22Rv1 (cell line): Measurements from ENCODE around the gene CLK3.

Source experiments
- H3K27ac ChIP-seq: fragments of 450-650 bp; 2 replicates; pipeline ENCODE4 v1.5.1; 2017
- CTCF ChIP-seq: fragments of 450-650 bp; IDR thresholded peaks from 2 replicates; pipeline ENCODE4 v1.5.1; 2017; ENCODE audit warnings: mild to moderate bottlenecking
- ZFX ChIP-seq: fragments of 450-650 bp; IDR thresholded peaks from 2 replicates; pipeline ENCODE4 v1.6.1; 2017; ENCODE audit warnings: antibody characterized with exemption, borderline replicate concordance

Gene CLK3

GRCh38 chr15:74611341-74611740 is 4.3 kb upstream of the CLK3 start:
- TF ChIP-seq CTCF: no peak
- H3K27ac ChIP-seq: no peak overlapping the region

- TF ChIP-seq ZFX: no peak
- no peak for TF ChIP-seq CTCF
- H3K27ac ChIP-seq: no peak overlapping the region
These were observed 3.8 kb upstream of the CLK3 start for GRCh38 chr15:74611834-74612233.

- H3K27ac ChIP-seq: no peak overlapping the region
- TF ChIP-seq ZFX (no peak), CTCF (no peak)
These were observed 3.0 kb upstream of the CLK3 start for GRCh38 chr15:74612677-74613076.

- H3K27ac ChIP-seq: no peak overlapping the region; the same call in 1 of the 2 replicates
- no peak for TF ChIP-seq CTCF
- TF ChIP-seq ZFX: no peak
These were observed 2.3 kb upstream of the CLK3 start for GRCh38 chr15:74613089-74613952.

- TF ChIP-seq ZFX (no peak), CTCF (no peak)
- peak overlapping the region; percentile 96 for H3K27ac ChIP-seq
These were observed 1.5 kb upstream of the CLK3 start for GRCh38 chr15:74613953-74614743.

GRCh38 chr15:74614744-74615507 is 710 bp upstream of the CLK3 start:
- H3K27ac ChIP-seq: peak overlapping the region; percentile 96
- TF ChIP-seq ZFX (no peak), CTCF (no peak)
